Activated CD8-positive, alpha-beta memory T cell treated with anti-CD3 and anti-CD28 coated beads for 36 hours (primary cell): ENCODE results near the gene FYB2. TPM values are rescaled to one million over a fixed set of nuclear protein-coding genes. Genes with fewer than 3 reads are reported as not detected.

ENCODE experiments used
- CTCF ChIA-PET: fragments of 350-600 bp; sonication (Branson Sonifier 250); formaldehyde crosslinking; loops from one replicate; lab custom pipeline; 2021; ENCODE audit warnings: antibody characterized with exemption; lab: Charles Lee
- POLR2A ChIA-PET: fragments of 350-600 bp; sonication (Branson Sonifier 250); formaldehyde crosslinking; loops from one replicate; lab custom pipeline; 2021; ENCODE audit warnings: antibody characterized with exemption; lab: Charles Lee
- total RNA-seq, 2 experiments: library from RNA; stranded (reverse); gene quantifications; one replicate each; pipeline ENCODE4 v1.2.3, GENCODE V29; 2021

The FYB2 gene
- total RNA-seq, 2 experiments from 2014 or later: not detected

DNA sequence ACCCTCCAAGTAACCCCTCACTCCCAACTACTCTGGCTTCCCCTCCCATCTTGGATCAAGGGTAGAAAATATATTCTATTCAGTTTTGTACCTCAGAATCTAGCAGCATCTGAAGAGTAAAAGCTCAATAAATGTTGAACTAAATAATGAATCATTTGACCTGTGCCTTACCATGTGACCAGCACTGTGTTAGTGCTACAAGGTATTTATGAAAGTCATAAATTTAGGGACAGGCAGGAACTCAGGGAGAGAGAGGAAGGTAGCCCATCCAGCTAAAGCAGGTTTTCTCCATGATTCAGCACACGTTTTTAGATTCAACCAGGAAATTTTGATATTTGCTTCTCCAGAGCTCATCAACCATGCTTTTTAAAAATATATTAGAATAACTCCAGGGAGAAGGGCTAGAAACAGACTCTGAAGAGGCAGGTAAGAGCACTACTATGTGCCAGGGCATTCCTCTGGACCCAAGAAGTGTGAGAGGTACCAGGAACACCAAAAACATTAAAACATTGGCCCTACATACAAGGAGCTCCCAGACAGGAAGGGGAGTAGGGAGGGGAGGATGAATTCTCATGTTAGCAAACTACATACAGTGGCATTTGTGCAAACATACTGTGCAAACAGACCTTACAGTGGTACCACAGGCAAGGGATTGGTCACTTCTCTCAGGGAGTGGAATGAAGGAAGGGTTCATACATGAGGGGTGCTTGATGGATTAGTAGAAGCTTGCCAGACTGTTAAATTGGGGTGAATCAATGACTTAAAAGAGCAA lies 64.3 kb downstream of the FYB2 start:
- POLR2A ChIA-PET: no interaction called here
- CTCF ChIA-PET: no interaction called here

DNA sequence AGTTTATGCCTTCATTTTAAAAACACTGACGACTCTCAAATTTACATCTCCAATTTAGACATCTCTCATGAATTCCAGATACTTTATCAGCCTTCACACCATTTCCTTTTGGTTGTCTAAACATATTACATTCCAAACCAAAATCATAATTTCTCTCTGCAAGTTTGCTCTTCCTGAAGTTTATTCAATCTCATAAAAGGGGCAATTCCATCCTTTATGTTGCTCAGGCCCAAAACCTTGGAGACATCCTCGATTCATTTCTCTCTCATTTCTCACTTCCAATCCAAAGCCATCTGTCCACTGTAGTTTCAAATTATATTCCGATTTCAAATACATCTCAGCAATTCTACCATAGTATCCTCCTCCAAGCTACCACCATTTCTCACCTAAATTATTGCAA lies 74.0 kb downstream of the FYB2 start:
- ChIA-PET CTCF (no interaction called here), POLR2A (no interaction called here)

DNA sequence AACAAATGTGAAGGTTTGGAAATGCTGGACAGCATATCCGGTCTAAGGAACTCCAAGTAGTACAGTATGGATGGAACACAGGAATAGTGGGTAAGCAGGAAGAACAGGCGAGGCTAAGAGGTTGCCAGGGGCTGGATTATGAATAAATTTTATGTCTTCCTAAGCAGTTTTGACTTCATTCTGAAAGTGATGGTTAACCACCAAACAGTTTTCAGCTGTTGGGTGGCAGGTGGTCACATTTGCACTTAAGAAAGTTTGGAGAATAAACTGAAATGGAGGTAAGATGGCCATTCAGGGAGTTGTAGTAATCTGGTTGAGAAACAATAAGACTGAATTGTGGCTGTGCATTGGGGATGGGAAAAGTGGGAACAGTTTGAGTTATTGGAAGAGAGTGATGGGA lies 90.2 kb downstream of the FYB2 start:
- POLR2A ChIA-PET: no interaction called here
- CTCF ChIA-PET: interaction anchor here (0.6 kb wide), 1 partner anchor 486 kb away, joined by 3 read pairs; no protein-coding TSS in a partner anchor

DNA sequence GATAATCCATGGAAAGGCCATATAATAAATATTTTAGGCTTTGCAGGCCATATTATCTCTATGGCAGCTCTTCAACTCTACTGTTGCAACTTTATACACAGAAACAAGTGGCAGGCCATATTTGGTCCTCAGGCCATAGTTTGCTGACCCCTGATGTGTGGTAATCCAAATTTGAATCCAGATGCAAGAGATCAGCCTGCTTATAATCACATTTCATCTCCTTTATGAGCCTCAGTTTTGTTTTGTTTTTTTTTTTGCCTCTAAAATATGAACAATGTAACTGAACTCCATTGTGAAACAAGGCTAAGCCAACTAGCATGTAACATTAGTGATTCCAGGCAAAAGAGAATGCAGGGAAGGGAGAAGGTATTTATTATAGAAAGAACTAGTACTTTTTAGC lies 92.5 kb downstream of the FYB2 start:
- POLR2A ChIA-PET: no interaction called here
- CTCF ChIA-PET: no interaction called here

DNA sequence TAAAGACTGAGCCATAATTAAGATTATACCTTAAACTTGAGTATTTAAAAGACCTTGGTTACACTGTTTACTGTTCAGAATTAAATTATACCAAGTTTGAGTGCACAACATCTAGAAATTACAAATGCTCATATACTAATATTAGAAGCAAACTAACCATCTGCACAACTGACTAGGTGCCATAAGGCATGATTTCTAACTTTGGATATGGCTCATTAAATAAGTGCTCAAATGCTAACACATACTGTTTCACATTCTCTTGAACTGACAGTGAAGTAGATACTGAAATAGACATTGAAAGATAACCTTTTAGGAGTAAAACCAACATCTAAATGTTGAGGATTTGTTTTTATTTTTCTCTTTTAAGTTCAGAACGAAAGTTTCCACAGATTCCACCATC lies 100.0 kb downstream of the FYB2 start:
- CTCF ChIA-PET: no interaction called here
- POLR2A ChIA-PET: no interaction called here

DNA sequence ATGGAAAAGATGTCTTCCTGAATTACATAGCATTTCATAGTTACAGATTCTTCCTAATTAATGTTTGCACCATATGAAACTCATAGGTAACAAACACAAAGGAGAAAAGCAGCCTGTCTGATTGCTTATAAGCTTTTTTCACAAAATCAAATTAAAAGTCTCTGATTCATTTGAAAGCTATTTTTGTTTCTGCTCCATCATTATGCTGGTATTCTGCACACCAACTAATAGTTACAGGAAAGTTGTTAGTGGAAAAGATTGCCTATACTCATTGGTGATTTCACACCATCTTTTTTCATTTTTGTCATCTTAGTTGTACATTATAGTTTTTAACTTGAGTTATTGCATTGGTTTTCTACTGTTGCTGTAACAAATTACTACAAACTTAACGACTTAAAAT lies 104.0 kb downstream of the FYB2 start:
- ChIA-PET POLR2A (no interaction called here), CTCF (no interaction called here)

DNA sequence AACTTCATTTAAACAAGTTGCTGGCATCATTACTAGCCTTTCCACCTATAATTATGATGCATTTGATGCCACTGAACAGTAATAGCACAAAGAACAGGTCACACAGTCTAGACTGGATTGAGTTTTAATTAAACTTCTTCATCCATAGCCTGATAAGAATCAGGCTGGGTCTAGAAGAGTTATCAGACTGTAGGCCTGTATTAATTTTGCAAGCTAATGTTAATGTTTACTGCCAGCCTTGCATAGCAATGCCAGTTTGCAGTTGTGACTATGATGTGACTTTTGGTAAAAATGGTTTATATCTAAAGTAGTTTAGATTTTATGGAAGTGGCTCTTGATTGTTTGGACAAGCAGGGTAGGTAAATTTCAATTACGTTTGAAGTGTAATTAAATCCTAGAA lies 106.1 kb downstream of the FYB2 start:
- ChIA-PET CTCF (no interaction called here), POLR2A (no interaction called here)

DNA sequence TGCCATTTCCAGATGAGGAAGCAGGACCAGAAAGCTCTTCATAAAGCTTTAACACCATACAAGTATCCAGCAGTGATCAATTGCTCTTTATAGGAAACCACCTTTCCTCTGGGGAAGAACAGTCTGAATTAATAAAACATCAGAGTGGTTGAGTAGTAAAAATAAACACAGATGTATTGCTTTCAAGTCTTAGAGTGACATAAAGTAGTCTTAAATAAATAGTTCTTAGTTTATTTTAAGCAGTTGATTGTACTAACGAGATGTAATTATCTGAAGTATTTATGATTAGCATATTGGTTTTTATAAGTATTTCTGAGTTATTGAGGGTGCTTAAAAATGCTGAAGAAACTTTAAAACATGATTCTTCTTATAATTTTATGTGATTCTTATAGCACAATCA lies 107.1 kb downstream of the FYB2 start:
- ChIA-PET CTCF (no interaction called here), POLR2A (no interaction called here)

DNA sequence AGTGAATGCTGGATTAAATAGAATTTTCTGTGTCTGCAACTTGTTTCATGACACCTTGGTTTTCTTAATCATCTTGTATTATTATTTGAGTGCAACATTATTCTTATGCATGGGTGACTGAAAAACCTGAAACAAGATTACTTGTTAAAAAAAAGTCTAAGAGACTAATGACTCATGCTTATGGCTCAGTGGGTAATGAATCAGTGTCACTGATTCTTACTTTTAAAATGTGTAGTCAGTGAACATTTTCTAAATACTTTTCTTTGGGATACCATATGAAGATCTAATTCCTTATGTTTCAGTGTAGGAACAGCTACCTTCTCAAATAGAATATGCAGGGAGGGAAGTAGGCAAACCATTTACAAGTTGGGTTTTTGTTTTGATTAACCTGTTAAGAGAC lies 108.6 kb downstream of the FYB2 start:
- POLR2A ChIA-PET: no interaction called here
- CTCF ChIA-PET: no interaction called here

DNA sequence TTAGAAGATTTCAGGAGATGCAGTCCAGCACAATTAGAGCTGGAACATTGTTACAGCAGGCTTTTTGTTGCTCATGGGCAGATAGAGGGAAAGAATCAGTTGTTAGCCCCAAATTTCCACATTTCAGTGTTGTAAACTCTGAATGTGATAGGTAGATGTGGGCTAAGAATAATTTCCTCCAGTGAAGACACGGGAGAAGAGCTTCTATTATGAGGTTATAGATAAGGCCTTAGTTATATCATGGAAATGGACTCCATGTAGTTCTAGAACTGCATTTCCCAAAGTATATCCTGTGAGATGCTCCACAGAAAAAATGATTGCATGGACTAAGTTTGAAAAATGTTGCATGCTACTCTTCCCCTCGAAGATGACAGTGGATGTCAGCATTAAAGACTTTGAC lies 109.2 kb downstream of the FYB2 start:
- POLR2A ChIA-PET: no interaction called here

DNA sequence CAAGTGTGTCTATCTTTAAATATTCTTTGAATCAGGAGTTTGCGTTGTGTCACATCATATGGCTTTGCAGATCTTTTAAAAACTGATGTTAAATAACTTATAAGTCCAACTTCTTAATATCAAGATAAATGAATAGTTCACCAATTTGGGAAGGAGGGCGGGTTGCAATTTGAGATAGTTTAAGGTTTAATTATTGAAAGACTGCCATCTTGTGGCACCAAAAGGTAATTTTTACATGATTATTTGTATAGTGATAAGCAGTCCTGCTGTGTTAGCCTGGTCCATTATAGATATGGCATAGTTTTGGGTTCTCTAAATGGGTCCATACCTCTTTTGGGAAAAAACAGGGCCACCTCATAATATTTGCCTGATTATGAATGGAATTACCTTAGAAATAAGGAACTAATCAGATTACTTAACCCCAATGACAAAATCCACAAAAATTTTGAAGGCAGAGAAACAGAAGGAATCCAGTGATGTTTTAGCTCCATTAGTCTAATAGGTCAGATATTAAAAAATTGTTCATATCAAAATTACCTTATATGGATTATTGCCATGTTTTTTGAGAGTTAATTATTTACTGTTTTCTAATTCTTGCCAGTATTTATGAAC lies 109.8 kb downstream of the FYB2 start:
- ChIA-PET POLR2A (no interaction called here), CTCF (no interaction called here)

More for the DNA sequence above, 109.2 kb downstream of the FYB2 start:
- CTCF ChIA-PET: no interaction called here

DNA sequence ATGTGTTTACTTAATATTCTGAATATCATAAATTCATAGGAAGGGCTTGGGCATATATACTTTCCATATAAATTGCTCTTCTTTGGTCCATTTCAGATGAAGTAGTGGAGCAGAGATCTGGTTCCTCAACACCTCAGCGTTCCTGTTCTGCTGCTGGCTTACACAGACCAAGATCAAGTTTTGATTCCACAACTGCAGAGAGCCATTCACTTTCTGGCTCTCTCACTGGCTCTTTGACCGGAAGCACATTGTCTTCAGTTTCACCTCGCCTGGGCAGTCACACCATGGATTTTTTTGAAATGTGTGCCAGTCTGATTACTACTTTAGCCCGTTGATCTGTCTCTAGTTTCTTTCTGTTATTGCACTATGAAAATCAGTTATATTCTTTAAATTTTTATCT lies 111.8 kb downstream of the FYB2 start:
- ChIA-PET POLR2A (no interaction called here), CTCF (no interaction called here)

DNA sequence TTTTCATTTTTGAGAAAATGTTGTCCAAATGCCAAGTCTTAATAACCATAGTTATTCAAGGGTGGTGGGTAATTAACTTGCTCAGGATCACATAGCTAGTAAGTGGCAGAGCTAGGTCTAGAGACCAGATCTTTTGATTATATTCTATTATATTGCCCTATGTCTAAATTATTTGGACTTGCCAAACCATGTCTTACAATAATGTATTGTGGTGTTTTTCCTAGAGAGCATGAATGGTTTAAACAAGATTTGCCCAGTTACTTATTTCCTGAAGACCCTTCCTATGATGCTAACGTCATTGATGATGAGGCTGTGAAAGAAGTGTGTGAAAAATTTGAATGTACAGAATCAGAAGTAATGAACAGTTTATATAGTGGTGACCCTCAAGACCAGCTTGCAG lies 115.5 kb downstream of the FYB2 start:
- POLR2A ChIA-PET: no interaction called here
- CTCF ChIA-PET: no interaction called here

DNA sequence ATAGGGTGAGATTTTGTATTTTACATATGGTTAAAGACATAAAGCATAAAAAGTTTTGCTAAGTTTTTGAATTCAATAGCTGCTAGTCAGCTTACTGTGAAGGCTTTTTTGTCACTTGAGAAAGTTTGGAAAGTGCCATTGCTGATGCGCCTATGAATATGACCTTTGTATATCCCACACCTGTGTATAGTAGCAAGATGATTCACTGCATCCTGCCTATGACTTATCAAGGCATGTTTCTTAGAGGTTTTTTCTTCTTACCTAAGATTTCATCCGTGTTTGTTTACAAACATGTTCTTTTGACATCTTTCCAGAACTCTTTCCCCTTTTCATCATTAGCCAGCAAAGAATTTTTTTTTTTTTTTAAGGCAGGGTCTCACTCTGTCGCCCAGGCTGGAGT lies 122.5 kb downstream of the FYB2 start:
- ChIA-PET CTCF (no interaction called here), POLR2A (no interaction called here)

DNA sequence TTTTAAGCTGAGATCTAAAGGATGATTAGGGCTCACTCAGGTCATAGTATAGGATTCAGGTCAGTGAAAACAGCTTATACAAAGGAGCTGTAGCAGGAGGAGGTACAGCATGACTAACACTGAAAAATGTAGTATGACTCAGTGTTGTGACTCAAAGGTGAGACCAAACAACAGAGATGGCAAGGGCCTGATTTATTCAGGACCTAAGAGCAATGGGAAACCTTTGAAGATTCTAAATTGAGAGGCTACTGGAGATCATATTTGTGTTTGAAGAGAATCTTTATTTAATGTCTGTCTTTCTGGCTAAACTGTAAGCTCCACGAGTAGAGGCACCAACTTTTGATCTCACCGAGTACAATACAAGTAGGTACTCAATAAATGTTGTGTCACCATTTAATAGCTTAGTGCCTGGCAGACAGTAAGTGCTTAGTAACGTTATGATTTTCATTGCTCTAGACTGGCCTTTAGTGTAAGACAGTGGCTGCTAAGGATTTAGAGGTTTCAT lies 130.6 kb downstream of the FYB2 start:
- ChIA-PET CTCF (no interaction called here), POLR2A (no interaction called here)

DNA sequence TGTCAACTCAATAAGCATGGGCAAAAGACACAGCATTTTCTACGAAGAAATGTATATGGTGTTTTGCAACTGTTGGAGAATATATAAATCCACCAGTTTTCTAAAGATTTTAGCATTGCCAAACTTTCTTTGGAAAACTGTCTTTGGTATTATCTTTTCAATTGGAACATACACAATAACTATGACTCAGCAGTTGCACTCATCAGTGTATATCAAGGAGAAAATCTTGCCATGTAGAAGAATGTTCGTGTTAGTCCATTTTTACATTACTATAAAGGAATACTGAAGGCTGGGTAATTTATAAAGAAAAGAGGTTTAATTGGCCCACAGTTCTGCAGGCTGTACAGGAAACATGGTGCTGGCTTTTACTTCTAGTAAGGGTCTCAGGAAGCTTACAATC lies 133.0 kb downstream of the FYB2 start:
- ChIA-PET POLR2A (no interaction called here), CTCF (no interaction called here)

DNA sequence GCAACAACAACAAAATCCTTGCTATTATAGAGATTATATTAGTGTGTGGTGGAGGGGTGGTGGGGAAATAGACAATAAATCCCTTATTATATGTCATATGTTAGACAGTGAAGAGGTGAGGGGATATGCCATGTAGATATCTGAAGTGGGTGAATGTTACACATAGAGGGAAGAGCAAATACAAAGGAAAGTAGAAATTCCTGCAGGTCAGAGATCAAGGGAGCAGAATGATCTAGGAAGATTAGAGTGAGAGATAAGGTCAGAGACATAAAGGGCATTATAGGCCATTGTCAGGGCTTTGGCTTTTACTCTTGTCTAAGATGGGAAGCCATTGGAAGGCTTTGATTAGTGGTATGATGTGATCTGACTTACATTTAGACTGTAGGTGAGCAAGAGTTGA lies 135.6 kb downstream of the FYB2 start:
- ChIA-PET CTCF (no interaction called here), POLR2A (interaction anchor here (0.7 kb wide), 1 partner anchor 1163 kb away, joined by 11 read pairs; no protein-coding TSS in a partner anchor)

DNA sequence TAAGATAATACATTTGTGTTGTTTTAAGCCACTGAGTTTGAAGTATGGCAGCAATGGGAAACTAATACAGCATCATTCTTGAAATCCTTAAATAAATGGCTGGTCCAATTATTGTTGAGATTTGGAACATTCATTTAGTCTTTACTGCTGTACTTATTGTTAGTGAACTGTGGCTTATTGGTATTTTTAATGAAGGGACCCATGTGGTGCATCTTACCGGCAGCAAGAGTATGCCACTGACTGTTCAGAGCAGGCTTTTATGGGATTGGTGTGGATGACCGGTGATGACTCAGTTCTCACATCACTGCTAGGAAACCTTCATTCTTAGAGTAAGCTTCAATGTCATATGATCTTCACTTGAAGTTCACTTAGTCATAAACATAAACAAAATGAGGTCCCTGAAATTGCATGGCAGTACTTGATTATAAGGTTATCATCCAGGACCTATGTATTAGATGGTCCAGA lies 142.6 kb downstream of the FYB2 start:
- ChIA-PET CTCF (no interaction called here), POLR2A (no interaction called here)

DNA sequence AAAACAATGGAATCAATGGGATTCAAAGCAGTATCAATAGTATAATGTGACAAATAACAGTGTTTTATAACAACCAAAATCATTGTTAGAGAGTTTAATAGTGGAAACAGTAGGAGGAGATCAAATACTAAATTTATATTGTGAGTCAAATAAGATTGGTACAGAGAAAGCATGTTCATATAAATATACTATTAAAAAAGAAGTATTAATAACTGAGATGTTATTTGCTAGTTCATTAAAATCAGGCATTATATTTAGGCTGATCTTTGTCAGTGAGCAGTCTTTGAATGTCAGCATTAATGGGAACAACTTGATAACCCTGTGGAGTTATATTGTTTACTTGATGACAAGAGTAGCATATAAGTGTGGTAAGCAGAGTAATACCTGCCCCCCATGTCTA lies 143.4 kb downstream of the FYB2 start:
- POLR2A ChIA-PET: no interaction called here

DNA sequence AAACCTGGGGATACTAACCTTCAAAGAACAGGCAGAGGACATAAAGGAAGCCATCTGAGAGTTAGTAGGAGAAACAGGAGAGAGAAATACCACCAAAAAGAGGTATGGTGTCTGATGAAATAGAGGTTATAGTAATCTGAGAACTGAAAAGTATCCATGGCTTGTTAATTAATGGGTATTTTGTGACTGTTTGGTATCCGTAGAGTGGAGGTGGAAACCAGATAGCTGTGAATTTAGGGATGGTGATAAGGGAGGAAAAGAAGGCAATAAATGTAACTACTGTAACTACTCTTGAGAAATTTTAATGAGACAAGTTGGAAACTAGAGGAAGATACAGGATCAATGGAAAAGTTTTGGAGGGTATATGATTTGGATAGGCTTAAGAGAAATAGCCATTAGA lies 146.6 kb downstream of the FYB2 start:
- POLR2A ChIA-PET: no interaction called here

More for the DNA sequence above, 143.4 kb downstream of the FYB2 start:
- CTCF ChIA-PET: no interaction called here

DNA sequence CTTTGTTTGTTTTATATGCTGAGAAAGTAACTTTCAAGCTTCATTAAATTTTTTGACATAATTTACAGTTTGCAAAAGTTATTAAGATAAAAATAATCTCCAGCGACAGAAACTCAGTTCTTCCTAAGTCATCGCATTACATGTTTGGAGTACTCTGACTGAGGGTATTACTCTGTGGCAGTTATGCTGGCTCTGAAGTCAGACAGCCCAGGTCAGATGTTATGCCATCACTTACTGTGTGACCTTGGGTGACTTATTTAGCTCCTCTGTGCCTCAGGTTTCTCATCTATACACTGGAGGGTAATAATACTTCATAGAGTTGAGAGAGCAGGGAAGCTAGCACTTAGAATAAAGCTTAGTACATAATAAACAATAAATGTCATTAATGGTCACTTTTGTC lies 147.7 kb downstream of the FYB2 start:
- CTCF ChIA-PET: no interaction called here
- POLR2A ChIA-PET: no interaction called here

More for the DNA sequence above, 146.6 kb downstream of the FYB2 start:
- CTCF ChIA-PET: no interaction called here
